ENCODE measurements around the gene GRK5.

DNA sequence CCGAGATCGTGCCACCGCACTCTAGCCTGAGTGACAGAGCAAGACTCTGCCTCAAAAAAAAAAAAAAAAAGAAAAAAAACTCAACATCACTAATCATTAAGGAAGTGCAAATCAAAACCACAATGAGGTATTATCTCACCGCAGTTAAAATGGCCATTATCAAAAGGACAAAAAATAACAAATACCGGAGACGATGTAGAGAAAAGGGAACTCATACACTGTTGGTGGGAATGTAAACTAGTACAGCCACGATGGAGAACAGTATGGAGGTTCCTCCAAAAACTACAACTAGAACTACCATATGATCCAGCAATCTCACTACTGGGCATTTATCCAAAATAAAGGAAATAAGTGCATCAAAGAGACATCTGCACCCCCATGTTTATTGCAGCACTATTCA is 24.3 kb downstream of the GRK5 start:
- TF ChIP-seq, protein P1, sequence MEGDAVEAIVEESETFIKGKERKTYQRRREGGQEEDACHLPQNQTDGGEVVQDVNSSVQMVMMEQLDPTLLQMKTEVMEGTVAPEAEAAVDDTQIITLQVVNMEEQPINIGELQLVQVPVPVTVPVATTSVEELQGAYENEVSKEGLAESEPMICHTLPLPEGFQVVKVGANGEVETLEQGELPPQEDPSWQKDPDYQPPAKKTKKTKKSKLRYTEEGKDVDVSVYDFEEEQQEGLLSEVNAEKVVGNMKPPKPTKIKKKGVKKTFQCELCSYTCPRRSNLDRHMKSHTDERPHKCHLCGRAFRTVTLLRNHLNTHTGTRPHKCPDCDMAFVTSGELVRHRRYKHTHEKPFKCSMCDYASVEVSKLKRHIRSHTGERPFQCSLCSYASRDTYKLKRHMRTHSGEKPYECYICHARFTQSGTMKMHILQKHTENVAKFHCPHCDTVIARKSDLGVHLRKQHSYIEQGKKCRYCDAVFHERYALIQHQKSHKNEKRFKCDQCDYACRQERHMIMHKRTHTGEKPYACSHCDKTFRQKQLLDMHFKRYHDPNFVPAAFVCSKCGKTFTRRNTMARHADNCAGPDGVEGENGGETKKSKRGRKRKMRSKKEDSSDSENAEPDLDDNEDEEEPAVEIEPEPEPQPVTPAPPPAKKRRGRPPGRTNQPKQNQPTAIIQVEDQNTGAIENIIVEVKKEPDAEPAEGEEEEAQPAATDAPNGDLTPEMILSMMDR (IDR thresholded peaks at IDR 0.05; ENCODE audit: low read depth, low read length, poor library complexity, severe bottlenecking) = no peak
- TF ChIP-seq EZH2phosphoT487 (IDR thresholded peaks at IDR 0.05; ENCODE audit: borderline replicate concordance, low read length) = no peak
